Measurements from ENCODE around the gene NEK9. TPM values are rescaled to one million over a fixed set of nuclear protein-coding genes. Genes with fewer than 3 reads are reported as not detected.

NEK9 gene
- total RNA-seq, 1 experiment from 2014 or later = 56.5 TPM

- no peak overlapping the region for H3K14ac ChIP-seq (ENCODE audit: insufficient read depth, low read length)
- Mint-ChIP-seq H3K9me3 (peaks cover 9 to 10% of the 10 kb centered on the region in 2 experiments), H3K4me3 (no peak overlapping the region), H3K4me1 (peaks cover 11% of the 10 kb centered on the region in 2 experiments; a peak in 3 of 4 replicates), H3K36me3 (ENCODE audit: insufficient read depth in 1 of 3, low read depth in 3 of 3) (peaks cover 15 to 36% (median 34%) of the 10 kb centered on the region in 3 experiments), H3K27ac (no peak overlapping the region), H3K27me3 (ENCODE audit: low read depth) (no peaks in the 10 kb centered on the region; the same call in 1 of the 2 replicates)
- no peak overlapping the region for H3K27ac ChIP-seq (ENCODE audit: insufficient read length, low read depth, low read length)
- H3K4me1 ChIP-seq (ENCODE audit: insufficient read depth, low read length) = no peaks in the 10 kb centered on the region
- no peak overlapping the region for H3K9ac ChIP-seq (ENCODE audit: extremely low read depth, insufficient read length, low read length)
- H3T11ph ChIP-seq (ENCODE audit: low read length) = no peak overlapping the region
- no peak overlapping the region for H3K18ac ChIP-seq (ENCODE audit: insufficient read length, low read depth, low read length)
- H3K79me2 ChIP-seq (ENCODE audit: insufficient read depth, low read length) = peaks cover 1% of the 10 kb centered on the region; the same call in 1 of the 2 replicates
- H4K5ac ChIP-seq (ENCODE audit: insufficient read length, low read depth, low read length) = no peak overlapping the region
- no peak overlapping the region for H3K23ac ChIP-seq (ENCODE audit: insufficient read length, low read depth, low read length)
- peaks cover 2% of the 10 kb centered on the region for H3K23me2 ChIP-seq (ENCODE audit: insufficient read length, low read depth, low read length, poor library complexity, severe bottlenecking)
- H3K56ac ChIP-seq (ENCODE audit: insufficient read length, low read depth, low read length) = no peak overlapping the region
- H3K9me3 ChIP-seq (ENCODE audit: control insufficient read depth, low read depth, low read length) = no peaks in the 10 kb centered on the region
- H2BK12ac ChIP-seq (ENCODE audit: insufficient read length, low read depth, low read length) = no peak overlapping the region
- no peak overlapping the region for H3K4ac ChIP-seq (ENCODE audit: low read depth, low read length)
- no peak overlapping the region for H4K91ac ChIP-seq (ENCODE audit: insufficient read length, low read depth, low read length)
- no peak for TF ChIP-seq CTCF (conservative IDR thresholded peaks at IDR 0.05)
- DNase-seq = no peak
- H3K4me2 ChIP-seq (ENCODE audit: insufficient read depth, insufficient read length, low read length) = no peak overlapping the region
- no peak overlapping the region for H2BK120ac ChIP-seq (ENCODE audit: low read depth, low read length, poor library complexity, severe bottlenecking)
- no peaks in the 10 kb centered on the region for H3K27me3 ChIP-seq (ENCODE audit: insufficient read depth, low read length)
- H2AK5ac ChIP-seq (ENCODE audit: insufficient read length, low read length) = no peak overlapping the region
- H2BK15ac ChIP-seq (ENCODE audit: low read depth, low read length) = no peak overlapping the region
- H4K20me1 ChIP-seq (ENCODE audit: control insufficient read depth, insufficient read depth, insufficient read length) = no peaks in the 10 kb centered on the region
- no peak overlapping the region for H4K8ac ChIP-seq (replicated peaks; ENCODE audit: insufficient read length, low read depth, low read length)
- no peak overlapping the region for H2BK5ac ChIP-seq (ENCODE audit: insufficient read length, low read length)
- H2AFZ ChIP-seq (ENCODE audit: low read length) = no peak overlapping the region
- WGBS (ENCODE audit: extremely low coverage, insufficient read length, low lambda C conversion rate) = no CpG with 5 or more reads among the region's 2 CpGs
- H3K79me1 ChIP-seq (ENCODE audit: insufficient read depth, low read depth, low read length, poor library complexity, severe bottlenecking) = no peaks in the 10 kb centered on the region
- H2BK20ac ChIP-seq (ENCODE audit: low read depth, low read length, poor library complexity, severe bottlenecking) = no peak overlapping the region
Measured at GRCh38 chr14:75060420-75060819, 66.4 kb downstream of the NEK9 start.
